ENCODE measurements around the gene COL27A1.

The COL27A1 gene

GRCh38 chr9:114230068-114230467 is 74.7 kb downstream of the COL27A1 start:
- DNase-seq: no peak

- no peak for DNase-seq
These were observed 75.9 kb downstream of the COL27A1 start for GRCh38 chr9:114231273-114231672.

- no peak for DNase-seq
These were observed 76.5 kb downstream of the COL27A1 start for GRCh38 chr9:114231719-114232449.

- no peak for DNase-seq
These were observed 78.3 kb downstream of the COL27A1 start for GRCh38 chr9:114233491-114234185.

- no peak for DNase-seq
These were observed 79.8 kb downstream of the COL27A1 start for GRCh38 chr9:114235033-114235661.

GRCh38 chr9:114236391-114237138 is 81.2 kb downstream of the COL27A1 start:
- no peak for DNase-seq

- no peak for DNase-seq
These were observed 81.9 kb downstream of the COL27A1 start for GRCh38 chr9:114237247-114237646.

GRCh38 chr9:114237781-114238180 is 82.4 kb downstream of the COL27A1 start:
- no peak for DNase-seq

GRCh38 chr9:114238472-114238871 is 83.1 kb downstream of the COL27A1 start:
- DNase-seq: no peak

- DNase-seq: peak; percentile 6
These were observed 83.8 kb downstream of the COL27A1 start for GRCh38 chr9:114238891-114239875.

GRCh38 chr9:114240216-114240615 is 84.9 kb downstream of the COL27A1 start:
- no peak for DNase-seq

GRCh38 chr9:114240647-114241558 is 85.6 kb downstream of the COL27A1 start:
- no peak for DNase-seq

GRCh38 chr9:114242837-114243236 is 87.5 kb downstream of the COL27A1 start:
- no peak for DNase-seq

- no peak for DNase-seq
These were observed 87.9 kb downstream of the COL27A1 start for GRCh38 chr9:114243240-114243639.

GRCh38 chr9:114244570-114244969 is 89.2 kb downstream of the COL27A1 start:
- no peak for DNase-seq

- no peak for DNase-seq
These were observed 91.2 kb downstream of the COL27A1 start for GRCh38 chr9:114246558-114246957.

GRCh38 chr9:114247077-114247476 is 91.7 kb downstream of the COL27A1 start:
- DNase-seq: no peak

- no peak for DNase-seq
These were observed 92.2 kb downstream of the COL27A1 start for GRCh38 chr9:114247491-114247890.

GRCh38 chr9:114248299-114248707 is 93.0 kb downstream of the COL27A1 start:
- no peak for DNase-seq

GRCh38 chr9:114249424-114250234 is 94.3 kb downstream of the COL27A1 start:
- no peak for DNase-seq

All from HCEC 1CT (cell line).